ENCODE measurements around the gene DMRT3.

DMRT3 gene, protein sequence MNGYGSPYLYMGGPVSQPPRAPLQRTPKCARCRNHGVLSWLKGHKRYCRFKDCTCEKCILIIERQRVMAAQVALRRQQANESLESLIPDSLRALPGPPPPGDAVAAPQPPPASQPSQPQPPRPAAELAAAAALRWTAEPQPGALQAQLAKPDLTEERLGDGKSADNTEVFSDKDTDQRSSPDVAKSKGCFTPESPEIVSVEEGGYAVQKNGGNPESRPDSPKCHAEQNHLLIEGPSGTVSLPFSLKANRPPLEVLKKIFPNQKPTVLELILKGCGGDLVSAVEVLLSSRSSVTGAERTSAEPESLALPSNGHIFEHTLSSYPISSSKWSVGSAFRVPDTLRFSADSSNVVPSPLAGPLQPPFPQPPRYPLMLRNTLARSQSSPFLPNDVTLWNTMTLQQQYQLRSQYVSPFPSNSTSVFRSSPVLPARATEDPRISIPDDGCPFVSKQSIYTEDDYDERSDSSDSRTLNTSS
- total RNA-seq: 0 to 0.19 (median 0) reads per million in 3 experiments

DNA sequence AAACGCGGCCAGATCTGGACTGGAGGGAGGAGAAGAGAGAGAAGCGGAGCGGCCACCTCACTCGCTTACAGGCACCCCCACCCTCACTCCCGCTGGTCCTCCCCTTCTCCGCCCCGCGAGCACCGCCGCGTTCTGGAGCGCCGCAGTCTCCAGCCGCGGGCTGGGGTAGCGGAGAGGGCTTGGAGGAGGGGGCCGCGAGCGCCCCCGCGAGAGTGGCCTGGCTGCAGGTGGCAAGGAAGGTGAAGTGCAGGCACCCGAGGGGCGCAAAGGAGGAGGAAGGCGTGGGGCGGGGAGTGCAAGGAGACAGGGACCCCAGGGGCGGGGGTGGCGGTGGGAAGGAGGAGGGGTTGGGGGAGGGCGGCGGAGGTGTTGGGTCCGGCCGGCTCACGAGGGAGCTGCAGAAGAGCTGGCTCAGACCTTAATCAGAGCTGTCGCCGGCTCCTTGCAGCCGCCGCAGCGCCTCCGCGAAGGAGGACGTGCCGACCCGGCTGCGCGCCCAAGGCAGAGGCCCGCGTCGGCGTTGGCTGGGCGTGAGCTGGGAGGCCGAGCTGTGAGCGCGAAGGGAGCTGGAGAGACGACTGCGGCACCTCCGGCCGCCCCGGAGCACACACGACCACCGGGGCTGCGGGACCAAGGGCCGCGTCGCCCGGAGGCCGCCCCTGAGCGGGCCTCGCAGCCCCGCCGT lies at the start of gene DMRT3:
Gene DMRT3 (plus strand): TSS at position 398 of the 685 bp plus-strand sequence. CDS start 347 bp downstream, outside the sequence.
- no peak for DNase-seq

DNA sequence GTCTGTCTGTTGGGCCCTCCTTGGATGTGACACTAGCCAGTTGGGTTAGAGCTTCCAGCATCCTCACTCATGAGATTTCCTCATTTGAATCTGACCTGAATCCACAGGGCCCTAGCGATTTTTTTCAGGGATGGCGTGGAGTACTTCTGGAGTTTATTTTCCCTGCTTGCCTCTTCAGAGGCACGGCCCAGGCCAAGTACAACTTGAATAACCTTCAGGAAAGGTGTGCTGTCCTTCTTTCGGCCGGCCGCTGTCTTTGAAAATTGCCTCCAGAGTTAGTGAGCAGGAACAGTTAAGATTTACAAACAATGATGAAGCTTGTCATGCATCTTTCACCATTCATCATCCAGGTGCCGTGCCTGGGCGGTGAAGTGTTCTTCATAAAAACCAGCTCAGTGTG lies 49.5 kb upstream of the DMRT3 start:
- no peak for DNase-seq

DNA sequence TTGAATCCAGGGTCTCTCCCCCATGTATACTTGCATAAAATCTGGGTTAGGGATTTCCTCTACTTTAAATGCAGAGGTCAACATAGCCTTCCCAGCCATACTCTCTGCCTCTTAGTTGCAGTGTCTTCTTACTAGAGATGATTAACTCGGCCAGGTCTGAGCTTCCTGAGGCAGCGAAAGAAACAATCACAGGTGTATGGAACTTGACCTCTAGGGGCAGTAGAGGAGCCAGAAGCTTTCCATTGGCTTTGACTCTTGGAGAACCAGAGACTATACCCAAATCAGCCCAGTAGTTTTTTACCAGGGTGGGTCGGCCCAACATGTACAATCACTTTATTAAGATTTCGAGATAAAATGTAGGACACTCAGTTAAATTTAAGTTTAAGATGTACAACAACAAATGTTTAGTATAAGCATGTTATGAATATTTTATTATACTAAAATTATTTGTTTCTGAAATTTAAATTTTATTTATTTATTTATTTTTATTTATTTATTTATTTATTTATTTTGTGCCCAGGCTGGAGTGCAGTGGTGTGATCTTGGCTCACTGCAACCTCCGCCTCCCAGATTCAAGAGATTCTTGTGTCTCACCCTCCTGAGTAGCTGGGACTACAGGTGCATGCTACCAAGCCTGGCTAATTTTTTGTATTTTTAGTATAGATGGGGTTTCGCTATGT lies 48.0 kb upstream of the DMRT3 start:
- DNase-seq: no peak

DNA sequence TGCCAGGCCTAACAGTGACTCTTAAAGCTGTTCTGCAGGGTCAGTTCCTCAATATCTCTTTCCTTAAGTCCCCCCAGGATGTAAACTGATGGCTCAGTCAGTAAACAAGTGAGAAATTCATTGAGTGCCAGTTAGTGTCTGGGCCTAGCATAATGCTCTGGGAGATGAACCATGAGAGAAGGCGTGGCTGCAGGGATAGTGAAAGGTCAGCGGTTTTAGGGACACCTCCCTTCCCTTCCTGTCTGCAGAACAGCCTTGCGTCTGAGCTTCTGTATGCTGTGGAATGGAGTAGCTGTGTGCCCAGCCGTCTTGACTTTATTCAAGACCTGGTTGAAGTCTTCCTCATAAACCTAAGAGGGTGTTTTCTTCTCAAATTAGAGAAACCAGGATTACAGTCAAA lies 46.7 kb upstream of the DMRT3 start:
- DNase-seq: no peak

DNA sequence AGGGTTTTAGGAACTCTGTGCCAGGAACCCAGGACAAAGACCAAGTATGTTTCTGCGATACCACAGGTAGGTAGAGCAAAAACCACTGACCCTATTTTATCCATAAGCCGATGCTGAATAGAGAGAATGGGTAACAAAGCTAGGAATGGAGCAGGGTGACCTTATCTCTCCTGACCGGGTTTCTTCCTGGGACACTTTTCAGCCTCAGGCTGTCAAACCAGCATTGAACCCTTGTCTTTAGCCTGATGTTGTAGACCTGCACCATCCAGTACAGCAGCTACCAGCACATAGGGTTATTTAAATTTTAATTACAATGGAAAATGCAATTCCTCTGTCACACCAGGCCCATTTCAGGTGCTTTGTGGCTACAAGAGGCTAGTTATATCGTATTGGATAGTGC lies 43.1 kb upstream of the DMRT3 start:
- no peak for DNase-seq

DNA sequence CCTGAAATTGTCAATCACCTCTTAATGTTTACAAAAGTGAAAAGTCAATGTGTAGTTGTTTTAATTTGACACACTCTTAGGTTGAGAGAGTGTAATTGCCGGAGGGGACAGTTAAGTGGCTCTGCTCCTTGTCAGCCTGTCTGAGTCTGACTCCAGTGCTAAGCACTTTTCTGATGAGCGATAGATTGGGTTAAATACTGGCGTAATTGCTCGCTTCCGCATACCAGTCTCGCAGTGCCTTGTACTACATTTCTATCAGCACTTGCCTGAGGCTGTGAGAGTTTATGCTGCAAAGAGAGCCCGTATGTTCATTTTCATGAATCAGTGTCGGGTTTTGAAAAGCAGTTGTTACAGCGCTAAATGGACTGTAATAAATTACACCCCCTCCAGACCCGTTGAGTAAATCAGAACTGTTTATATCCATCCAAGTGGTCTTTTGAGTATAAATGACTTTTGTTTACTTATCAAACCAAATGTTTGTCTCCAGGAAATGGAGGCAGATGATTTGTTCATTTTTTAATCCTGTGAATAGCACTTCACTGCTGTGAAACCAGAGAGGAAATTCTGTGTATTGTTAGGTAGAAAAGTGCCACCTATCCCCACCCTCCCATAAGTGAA lies 41.0 kb upstream of the DMRT3 start:
- DNase-seq: no peak

DNA sequence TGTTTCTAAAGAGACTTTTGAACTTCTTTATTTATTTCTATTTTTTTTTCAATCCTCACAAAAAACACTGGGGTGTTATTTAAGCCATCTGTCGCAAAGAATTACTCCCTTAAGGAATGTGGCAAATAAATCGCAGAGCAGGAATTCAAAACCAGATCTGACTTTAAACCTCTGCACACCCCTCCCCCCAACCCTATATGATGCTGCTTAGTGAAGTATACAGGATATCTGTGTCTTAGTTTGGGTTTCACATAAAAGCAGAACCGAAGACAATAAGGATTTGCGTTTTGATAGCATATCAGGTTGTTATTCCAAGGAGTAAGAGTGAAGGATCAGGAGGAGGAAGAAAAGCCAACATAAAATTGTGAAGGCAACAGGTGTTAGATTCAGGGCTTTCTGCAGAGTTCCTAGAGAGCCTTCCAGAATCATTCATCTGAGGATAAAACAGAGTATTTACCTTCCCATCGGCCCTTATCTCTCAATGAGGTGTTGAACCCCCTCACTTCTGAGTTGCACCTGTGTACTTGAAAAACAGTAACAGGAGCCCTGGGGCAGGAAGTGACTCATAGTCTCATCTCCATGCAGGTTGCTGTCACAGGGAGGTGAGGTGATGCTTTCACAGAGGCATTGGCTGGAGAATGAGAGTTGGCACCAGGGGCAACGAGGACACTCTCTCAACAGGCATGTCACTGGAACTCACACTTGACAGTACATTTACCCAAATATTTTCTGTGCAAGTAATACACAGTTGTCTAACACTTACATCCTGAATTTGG lies 33.5 kb upstream of the DMRT3 start:
- no peak for DNase-seq

DNA sequence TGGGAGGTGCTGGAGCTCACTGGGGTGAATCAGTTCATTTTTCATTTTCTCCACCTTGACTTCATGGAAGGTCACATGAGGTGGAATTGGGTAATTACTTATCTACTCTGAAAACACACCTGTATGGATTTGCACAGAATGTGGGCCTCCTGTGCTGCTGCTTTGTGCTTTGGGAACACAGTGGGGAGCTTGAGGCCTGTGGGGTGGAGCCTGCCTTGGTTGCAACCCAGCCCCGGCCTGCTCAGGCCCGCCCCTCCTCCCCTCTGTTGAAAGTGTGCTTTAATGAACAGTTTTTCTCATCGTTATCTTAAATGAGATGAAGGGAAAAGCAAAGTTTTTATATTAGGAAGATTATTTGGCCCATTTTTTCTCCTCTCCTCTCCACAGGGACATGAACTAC lies 28.5 kb upstream of the DMRT3 start:
- DNase-seq: no peak

DNA sequence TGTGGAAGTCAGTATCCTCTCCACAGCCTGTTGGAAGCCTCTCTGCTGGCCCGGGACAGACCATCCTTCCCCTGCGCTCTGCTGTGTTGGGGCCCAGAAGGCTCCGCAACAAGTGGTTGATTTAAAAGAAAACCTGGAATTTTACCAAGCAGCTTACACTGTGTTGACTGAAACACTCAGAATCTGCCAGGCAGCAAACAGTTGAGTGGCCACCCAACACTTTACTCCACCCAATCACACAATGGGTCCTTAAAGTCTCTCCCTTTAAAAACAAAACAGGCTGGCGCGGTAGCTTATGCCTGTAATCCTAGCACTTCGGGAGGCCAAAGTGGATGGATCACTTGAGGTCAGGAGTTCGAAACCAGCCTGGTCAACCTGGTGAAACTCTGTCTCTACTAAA lies 28.0 kb upstream of the DMRT3 start:
- DNase-seq: no peak

DNA sequence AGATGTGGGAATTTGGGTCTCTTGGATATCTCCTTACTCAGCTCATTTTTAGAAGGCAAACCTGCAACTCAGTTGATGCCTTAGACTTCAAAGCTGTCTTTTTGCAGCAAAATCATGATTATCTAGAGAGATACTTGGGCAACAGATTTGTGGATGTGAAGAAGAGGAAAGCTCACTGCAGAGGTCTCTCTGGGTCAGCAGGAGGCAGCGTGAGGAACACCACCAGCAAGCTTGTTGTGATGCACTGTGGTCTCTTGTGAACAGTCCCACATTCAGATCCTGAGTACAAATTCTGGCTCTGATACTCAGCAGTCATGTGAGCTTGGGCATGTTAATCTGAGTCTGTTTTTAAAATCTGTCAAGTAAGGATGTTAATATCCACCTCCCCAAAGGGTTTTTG lies 26.3 kb upstream of the DMRT3 start:
- no peak for DNase-seq

DNA sequence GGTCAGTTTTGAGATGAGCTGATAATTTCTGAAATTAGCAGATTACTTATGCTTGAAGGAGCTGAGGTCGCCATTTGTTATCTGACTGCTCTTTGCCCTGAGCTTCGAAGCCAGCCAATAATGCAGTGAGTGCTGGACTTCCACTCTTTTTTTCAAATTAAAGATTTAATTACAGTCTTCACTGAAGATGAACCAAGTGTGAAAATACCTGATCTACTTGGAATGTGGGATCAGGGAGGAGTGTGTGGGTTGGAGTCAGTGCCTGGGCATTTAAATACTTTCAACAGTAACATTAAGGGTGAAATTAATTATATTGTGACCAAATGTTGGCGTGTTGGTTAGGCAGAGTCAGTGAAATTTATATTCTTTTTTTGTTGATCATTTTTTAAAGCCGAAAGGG lies 23.9 kb upstream of the DMRT3 start:
- DNase-seq: no peak

DNA sequence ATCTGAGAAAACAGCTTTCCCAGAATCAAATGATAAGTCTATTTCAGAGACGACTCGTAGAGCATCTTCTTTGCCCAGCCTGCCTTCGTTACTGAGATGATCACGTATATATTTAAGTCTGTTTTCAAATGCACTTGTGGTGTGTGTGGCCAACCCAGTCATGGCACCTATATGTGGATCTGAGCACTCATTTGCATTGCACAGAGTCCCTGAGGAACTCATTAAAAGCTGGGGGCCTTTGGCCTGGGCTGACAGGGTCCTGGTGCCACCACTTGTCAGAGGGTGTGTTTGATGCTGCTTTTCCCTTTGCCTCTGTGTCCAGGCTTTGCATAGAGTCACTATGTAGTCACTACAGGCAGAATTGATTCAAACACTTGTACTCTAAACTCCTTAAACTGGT lies 17.4 kb upstream of the DMRT3 start:
- no peak for DNase-seq

DNA sequence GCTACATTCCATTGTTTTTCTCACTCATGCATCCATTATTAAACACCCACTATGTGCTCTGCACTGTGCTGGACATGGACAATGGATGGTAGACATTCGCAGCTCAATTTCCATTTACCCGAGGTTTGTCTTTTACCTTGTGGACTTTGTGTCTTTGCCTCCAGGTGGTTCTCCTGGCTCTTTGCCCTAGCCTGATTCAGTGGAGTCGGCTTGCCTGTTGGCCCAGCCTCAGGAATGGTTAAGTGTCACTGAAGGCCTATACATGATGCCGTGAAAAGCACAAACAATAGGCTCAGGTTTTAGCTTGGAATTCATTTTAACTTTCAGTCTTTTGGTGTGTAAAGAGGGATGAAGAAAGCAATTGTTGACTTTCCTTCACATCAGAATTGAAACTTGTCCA lies 16.5 kb upstream of the DMRT3 start:
- DNase-seq: no peak

DNA sequence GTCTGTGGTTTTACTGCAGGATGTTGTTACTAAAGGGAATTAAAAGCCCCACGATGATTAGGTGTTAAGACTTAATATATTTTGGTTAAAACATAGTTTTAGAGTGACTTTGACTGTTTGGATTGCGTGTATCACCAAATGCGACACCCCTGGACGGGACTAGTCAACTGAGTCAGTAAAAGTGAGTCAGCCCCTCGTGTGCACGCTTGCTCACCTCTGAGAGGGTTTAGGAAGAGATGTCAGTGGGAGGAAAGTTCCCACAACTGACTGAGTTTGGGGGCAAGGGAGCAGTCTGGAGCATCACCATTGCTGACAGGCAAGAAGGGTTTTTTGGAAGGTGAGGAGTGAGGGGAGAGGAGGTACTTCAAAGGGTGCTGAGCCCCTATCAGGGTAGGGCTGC lies 14.4 kb upstream of the DMRT3 start:
- DNase-seq: no peak

DNA sequence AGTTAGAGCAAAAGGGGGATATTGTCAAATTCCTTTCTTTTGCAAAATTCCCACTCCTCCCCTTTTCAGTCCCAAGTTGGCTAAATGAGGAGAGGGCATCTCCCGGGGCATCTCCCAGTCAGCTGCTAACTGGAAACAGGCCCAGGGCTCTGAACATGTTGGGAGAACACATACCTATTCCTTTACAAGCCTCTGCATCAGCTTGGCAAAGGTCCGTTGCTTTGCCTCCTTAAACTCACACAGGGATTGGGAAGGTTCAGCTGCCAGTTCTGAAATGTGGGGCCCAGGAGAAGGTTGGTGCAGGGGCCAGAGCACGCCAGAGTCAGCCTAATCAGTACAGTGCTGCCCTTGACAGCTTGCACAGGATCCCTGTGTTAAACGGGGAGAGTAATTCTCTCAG lies 11.0 kb upstream of the DMRT3 start:
- DNase-seq: no peak

DNA sequence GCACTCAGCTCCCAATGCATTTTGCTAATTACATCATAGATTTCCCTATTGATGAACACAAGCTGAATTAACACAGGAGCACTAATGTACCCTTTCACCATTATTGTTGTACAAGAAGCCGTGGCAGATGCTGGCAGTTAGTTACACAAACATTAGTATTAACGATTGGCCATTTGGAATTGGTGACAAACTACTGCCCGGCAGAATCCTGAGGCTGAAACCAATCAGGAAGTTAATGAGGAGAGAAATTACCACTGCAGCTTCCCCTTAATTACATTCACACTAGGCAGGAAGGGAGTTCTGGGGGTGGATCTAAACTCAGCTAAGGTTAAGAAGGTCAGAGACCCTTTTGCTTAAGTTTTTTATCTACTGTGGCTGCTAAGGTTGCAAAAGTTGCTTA lies 9.6 kb upstream of the DMRT3 start:
- no peak for DNase-seq

DNA sequence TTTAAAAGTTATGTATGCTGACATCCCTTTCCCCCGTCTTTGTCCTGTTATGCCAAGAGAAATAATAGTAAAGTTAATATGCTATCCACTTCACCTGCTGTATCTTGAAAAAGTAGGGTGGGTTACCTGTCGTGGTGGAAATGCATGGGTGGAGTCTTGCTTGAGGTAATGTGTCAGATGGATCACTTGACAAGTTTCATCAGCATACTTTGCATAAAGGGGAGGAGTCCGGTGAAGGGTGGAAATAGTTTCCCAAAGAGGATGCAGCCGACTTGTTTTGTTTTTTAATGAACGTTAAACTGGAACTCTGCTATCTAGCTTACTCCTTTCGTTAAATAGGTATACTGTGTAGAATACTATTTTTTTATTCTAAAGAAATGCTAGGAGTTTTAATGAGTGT lies 9.0 kb upstream of the DMRT3 start:
- no peak for DNase-seq

DNA sequence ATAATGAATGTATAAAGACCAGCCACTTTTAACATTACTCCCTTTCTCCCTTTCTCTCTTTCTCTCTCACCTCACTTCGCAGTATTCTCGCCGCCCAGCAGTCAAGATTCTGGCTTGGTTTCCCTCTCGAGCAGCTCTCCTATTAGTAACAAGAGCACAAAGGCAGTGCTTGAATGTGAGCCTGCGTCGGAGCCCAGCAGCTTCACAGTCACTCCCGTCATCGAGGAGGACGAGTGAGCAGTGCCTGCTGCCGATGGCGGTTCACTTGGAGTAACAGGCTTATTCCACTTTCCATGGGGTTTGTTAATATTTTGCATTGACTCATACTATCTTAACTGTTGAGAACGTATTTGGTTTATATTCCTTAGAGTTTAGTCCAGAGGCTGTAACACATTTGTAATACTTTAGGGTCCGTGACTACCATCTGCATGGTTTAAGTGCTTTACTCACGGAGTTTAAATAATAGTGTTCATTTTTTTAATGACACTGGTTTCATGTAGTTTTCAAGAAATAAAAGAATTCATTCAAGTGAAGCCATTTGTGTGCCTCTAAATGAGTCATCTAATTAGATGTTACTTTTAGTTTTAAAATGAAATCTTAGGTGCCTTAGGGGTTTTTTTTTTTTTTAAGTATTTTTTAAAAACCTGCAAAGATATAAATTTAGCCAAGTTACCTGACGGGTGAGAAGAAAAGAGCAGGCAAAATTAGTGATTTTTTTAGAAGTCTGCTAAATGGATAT lies 8.4 kb upstream of the DMRT3 start:
- DNase-seq: no peak

DNA sequence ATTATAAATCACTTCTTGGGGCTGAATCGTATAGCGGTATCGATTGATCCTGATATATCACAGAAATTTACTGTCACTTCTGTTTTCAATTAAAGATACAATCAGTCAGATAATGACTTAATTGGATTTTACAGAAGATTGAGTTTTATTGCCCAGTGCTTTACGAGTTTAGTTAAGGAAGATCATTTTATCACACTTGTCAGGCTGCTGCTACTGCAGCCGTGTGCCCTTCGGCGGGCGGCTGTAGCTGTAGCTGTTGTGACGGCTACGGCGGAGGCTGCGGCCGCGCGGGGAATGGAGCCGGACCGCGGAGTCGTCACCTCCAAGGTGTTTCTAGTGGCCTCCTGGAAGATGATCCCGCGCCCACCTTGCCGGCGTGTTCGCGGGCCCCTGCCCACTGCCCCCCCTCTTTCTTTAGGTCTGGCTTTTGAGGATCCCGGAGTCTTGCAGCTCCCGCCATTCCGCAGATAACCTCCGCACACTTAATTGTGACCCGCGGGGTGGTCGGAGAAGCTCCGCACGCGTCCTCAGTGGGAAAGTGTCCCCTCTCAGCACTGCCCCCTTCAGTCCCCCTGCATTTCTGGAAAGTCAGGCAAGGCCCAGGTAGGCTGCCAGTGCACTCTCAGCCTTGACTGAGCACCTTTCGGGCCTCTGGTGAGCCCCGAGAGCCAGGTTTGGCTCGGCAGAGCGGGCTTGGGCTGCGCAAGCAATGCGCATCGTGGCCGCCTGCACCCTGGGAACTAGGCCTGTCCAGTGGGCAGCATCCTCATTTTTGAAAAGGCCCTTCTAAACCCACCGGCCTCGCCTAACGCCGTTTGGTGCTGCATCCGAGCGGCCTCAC lies 6.9 kb upstream of the DMRT3 start:
- no peak for DNase-seq

DNA sequence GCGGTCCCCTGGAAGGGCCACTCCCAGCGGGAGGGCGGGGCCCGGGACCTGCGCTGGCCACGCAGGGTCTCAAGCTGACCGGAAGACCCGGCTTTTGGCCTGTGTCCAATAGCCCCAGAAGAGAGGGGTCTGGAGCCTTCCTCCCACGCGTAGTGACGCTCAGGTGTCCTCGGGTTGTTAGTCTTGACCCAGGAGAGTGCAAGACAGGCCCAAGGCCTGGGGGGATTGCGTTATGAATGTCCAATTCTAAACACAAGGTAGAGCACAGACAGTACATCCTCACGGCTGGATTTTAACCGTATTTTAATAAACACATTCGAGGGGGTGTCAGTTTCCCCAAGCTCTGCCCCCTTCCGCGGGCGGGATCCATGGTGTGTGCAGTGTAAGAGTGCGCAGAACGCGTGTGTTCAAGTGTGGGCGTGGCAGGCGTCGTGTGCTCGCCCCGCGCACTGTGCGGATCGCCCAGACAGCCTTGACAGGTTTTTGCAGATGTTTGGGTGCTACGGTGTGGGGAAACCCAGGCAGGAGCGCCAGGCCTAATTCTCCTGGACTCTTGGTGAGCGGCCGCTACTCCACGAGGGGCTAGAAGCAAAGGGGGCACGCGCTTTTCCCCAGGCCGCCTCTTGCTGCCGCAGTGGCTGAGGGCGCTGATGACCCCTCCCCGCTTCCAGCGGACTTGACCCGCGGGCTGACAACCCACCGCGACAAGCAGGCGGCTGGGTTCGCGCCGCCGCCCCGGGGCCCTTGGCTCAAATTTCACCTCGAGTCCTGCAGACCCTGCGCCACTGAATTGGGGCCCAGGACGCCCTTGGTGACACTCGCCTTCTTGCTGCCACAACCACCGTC lies 6.1 kb upstream of the DMRT3 start:
- no peak for DNase-seq

All from central memory CD4-positive, alpha-beta T cell (primary cell).